C4-2B (cell line): ENCODE results near the gene SUSD4.

ENCODE experiments used
- H3K27ac ChIP-seq: fragments of 450-650 bp; 2 replicates; pipeline ENCODE4 v1.5.1; 2017
- ZFX ChIP-seq: fragments of 450-650 bp; IDR thresholded peaks from 2 replicates; pipeline ENCODE4 v1.6.1; 2017
- TF ChIP-seq, protein P1 (sequence below): fragments of 450-650 bp; conservative IDR thresholded peaks from 2 replicates; pipeline ENCODE4 v1.5.1; 2017; ENCODE audit warnings: mild to moderate bottlenecking

Gene SUSD4

DNA sequence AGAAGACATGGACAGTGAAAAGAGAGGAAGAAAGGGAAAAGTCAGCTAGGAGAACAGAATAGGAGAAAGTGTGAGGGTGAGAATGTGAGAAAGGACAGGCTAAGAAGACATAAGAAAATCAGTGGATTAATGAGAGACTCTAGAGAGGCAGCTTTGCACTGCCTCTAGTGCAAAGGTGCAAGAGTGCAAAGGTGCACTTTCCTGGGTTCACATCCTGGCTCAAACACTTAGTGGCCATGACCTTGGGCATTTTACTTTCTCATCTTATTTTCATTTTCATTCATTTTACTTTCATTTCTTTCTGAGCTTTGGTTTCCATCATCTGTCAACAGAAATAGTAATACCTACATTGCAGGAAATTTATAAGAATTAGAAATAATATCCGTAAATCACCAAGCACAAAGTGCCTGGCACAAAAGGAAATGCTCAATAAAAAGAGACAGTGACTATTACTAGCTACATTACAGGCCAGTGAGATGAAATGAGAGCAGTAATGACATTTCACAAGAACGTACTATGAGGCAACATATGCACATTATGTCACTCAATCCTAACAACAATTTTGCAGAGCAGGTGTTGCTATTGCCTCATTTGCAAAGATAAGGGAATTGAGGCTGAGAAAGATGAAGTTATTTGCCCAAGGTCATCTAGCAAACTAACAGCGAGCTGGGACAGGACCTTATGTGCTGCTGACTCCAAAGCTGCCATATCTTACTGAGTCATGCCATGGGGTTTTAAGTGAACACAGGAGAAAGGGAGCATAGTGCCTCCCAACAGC is 113.9 kb downstream of the SUSD4 start:
- TF ChIP-seq, protein P1, sequence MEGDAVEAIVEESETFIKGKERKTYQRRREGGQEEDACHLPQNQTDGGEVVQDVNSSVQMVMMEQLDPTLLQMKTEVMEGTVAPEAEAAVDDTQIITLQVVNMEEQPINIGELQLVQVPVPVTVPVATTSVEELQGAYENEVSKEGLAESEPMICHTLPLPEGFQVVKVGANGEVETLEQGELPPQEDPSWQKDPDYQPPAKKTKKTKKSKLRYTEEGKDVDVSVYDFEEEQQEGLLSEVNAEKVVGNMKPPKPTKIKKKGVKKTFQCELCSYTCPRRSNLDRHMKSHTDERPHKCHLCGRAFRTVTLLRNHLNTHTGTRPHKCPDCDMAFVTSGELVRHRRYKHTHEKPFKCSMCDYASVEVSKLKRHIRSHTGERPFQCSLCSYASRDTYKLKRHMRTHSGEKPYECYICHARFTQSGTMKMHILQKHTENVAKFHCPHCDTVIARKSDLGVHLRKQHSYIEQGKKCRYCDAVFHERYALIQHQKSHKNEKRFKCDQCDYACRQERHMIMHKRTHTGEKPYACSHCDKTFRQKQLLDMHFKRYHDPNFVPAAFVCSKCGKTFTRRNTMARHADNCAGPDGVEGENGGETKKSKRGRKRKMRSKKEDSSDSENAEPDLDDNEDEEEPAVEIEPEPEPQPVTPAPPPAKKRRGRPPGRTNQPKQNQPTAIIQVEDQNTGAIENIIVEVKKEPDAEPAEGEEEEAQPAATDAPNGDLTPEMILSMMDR: no peak
- TF ChIP-seq ZFX: no peak

DNA sequence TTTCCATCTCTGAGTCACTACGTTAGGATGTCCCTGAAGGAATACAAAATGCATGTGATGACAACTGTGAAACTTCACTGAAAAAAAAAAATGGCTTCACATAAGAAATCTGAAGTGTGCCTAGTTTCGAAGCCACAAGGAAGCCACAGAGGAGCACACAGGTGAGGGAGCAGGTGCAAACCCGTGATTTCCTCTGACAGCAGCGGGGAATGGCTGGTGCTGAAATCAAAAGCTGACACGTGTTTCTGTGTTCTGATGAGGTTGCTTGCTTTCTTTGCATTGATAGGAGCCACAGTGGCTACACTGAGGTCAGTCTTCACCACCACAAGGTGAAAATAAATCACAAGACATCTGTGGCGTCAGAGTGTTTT is 115.2 kb downstream of the SUSD4 start:
- no peak overlapping the region for H3K27ac ChIP-seq
- no peak for TF ChIP-seq ZFX
- TF ChIP-seq, protein P1: no peak

More for the DNA sequence above, 113.9 kb downstream of the SUSD4 start:
- no peak overlapping the region for H3K27ac ChIP-seq

DNA sequence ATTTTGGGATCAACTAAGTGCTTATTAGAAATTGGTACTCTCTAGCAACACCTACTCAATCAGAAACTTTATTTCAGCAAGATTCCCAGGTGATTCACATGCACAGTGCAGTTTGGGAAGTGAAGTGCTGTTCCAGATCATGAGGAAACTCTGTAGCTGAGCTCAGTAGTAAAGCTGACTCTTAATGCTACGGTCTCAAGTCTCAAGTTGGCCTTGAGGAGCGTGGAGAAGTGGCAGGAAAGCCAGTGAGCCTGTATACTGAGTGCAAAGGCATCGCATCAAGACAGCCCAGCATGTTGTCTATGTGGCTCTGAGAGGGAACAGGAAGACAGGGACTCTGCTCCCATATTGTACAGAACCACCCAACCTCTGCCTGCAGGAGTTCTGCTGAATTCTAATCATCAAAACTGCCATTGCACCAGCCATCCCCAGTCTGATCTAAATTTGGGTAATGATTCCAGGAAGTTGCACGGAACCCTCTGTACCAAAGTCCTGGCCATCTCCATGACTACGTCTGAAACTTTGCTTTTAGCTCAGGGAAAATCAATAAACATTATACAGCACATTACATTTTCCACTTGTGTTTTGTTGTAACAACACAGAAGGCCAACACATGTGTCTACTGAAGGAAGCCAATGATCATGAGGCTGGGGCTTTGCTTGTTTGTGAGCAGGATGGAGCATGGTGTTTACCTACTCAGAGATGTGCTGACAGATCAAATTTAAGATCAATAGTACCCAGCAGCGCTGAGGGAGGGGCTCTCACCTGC is 115.8 kb downstream of the SUSD4 start:
- H3K27ac ChIP-seq: no peak overlapping the region
- TF ChIP-seq, protein P1: no peak
- no peak for TF ChIP-seq ZFX

DNA sequence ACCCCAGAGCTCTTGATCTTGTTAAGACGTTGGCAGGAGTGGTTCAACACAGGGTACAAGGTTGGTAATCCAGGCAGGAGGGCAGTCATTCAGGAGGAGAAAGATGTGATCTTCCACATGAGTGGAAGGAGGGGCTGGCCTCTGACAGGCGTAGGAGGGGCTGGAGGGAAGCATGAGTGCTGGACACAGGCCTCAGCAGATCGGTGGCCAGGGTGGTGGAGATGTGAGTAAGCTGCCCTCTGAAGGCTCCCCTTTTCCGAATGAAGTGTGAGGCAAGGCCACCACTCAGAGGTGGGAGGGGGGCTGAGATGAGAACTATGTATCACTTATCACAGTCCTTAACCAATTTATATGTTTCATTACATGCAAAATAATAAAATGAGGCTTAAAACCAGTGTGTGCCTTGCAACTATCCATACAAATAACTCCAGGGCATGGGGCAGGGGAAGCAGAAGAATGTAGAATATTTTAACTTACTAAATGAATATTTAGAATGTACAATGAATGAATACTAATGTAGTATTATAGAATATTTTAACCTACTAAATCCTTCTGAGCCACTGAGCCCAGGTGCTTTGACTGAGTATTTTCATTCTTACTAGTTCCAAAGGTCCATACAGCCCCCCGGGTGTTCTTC is 117.4 kb downstream of the SUSD4 start:
- H3K27ac ChIP-seq: no peak overlapping the region
- TF ChIP-seq, protein P1: no peak
- TF ChIP-seq ZFX: no peak

DNA sequence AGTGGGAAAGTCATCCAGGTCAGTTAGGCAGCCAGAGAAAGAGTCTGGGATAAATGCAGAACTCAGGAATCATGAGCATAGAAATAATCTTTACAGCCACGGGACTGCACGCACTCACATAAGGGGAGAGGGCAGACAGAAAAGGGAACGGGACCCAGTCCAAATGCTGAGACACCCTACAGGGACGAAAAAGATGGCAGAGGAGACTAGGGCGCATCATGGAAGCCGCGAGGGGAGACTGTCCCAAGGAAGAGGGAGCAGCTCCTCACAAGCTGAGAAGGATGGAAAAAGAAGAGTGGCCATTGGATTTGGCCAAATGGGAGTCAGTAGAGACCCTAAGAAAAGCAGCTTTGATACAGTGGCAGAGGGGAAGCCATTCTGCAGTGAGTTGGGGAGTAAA is 118.0 kb downstream of the SUSD4 start:
- no peak for TF ChIP-seq ZFX
- TF ChIP-seq, protein P1: no peak
- no peak overlapping the region for H3K27ac ChIP-seq

DNA sequence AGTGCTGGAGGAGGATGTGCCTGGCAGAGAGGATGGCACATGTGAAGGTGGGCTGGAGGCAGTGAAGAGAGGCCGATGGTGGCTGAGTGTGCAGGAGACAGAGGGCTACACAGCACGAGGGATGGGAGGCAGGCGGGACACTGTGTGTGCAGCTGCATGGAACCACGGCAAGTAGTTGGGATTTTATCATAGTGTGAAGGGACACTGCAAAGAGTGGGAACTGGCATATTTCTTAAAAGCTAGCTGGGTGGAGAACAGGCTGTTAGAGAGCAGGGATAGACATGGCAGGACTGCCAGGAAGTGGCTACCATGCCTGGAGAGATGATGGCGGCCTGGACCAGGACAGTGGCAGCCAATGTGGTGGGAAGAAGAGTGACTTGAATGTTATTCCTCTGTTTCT is 118.6 kb downstream of the SUSD4 start:
- no peak overlapping the region for H3K27ac ChIP-seq
- no peak for TF ChIP-seq ZFX

DNA sequence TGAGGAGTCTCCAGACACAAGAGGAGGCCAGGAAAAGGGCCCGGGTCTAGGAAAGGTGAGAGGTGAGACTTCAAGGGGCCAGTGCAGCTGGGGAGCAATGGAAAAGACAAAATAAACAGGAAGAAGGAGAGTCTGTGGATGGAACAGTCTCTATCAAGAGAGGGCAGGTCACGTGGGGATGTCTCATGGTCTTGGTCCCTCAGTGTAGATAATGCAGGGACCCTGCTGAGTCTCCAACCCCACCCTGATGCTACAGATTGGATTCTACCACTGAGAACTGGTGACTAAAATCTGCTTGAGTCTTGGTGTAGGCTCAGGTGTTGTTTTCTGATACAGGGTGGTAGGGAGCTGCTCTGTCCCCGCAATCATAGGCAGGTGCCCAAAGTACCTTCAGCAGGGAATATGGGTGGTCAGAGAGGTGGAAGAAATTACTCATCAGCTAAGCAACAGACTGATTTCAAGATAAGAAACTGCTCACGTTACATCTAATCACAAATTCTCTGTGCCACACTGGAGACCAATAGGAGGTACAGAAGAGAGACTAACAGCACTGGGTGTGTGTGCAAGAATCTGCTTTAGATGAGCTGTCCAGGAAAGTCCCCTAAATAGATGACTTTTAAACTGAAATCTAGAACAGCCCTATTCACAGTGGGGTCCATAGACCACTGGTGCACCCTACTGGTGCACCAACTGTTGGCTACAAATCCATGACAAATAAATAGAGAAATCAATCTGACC is 119.4 kb downstream of the SUSD4 start:
- no peak overlapping the region for H3K27ac ChIP-seq
- TF ChIP-seq ZFX: no peak
- TF ChIP-seq, protein P1: no peak; the same call in none of the 2 replicates
